Fibroblast of villous mesenchyme (primary cell): ENCODE data around the gene ZBTB20. TPM values are rescaled to one million over a fixed set of nuclear protein-coding genes. Genes with fewer than 3 reads are reported as not detected.

Experiments used
- DNase-seq: peaks from one replicate; pipeline ENCODE4 v3.0.0-alpha.2; 2010; ENCODE audit warnings: low read depth
- H3K4me3 ChIP-seq: 2 replicates; pipeline ENCODE4 v1.5.1; 2011; ENCODE audit warnings: low read depth, mild to moderate bottlenecking, low read length
- total RNA-seq: library from RNA; depleted of rRNA; stranded (reverse); fragments of >200 nt; gene quantifications from 2 replicates; pipeline ENCODE4 v1.2.3, GENCODE V29; 2012
- TF ChIP-seq, protein P1 (sequence below): IDR thresholded peaks from 2 replicates; pipeline ENCODE4 v1.5.1; 2012; ENCODE audit warnings: low read depth, mild to moderate bottlenecking, low read length; ENCODE audit not compliant: insufficient read depth

The ZBTB20 gene
- total RNA-seq, 1 donor: 28.1 TPM

DNA sequence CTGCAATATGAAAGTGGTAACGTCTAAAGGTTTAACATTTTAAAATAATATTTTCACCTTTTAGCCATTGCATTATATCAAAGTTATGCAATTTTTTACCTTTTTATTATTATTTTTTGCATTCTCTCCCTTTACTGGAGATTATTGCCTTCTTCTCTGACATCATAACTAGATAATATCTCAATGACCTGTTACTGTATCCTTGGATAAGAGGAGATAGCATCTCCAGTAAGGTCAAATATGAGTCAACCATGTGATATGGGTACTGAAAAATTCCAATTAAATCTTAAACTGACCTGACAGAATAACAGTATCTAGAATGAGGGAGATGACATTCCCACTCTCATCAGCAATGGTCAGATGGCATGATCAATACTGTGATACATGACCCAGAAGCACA is 108.3 kb downstream of the ZBTB20 start:
- DNase-seq: no peak
- TF ChIP-seq, protein P1, sequence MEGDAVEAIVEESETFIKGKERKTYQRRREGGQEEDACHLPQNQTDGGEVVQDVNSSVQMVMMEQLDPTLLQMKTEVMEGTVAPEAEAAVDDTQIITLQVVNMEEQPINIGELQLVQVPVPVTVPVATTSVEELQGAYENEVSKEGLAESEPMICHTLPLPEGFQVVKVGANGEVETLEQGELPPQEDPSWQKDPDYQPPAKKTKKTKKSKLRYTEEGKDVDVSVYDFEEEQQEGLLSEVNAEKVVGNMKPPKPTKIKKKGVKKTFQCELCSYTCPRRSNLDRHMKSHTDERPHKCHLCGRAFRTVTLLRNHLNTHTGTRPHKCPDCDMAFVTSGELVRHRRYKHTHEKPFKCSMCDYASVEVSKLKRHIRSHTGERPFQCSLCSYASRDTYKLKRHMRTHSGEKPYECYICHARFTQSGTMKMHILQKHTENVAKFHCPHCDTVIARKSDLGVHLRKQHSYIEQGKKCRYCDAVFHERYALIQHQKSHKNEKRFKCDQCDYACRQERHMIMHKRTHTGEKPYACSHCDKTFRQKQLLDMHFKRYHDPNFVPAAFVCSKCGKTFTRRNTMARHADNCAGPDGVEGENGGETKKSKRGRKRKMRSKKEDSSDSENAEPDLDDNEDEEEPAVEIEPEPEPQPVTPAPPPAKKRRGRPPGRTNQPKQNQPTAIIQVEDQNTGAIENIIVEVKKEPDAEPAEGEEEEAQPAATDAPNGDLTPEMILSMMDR: no peak

DNA sequence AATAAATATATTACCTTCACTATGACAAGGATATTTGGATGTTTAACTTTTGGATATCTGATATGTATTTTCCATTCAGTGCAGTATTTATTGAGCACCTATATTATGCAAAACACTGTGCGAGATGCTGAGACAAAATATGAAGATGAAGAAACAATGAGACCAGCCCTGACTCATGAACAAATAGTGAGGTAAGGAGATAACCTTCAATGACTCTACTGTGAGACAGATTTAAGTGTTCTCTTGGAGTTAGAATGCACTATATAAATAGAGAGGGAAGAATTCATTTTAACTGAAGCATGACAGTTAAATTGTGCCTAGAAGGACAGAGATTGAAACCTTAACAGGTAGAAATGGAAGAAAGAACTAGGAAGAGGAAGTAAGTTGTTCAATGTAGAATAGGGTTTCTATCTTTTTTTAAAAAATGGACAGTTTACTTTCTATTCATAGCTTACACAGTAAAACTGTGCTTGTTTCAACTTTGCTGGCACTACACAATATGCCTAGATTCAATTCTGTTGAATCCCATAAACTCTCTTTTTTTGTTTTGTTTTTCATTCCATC is 124.2 kb downstream of the ZBTB20 start:
- no peak for DNase-seq
- H3K4me3 ChIP-seq: no peak overlapping the region
- TF ChIP-seq, protein P1: no peak

More for the DNA sequence above, 108.3 kb downstream of the ZBTB20 start:
- H3K4me3 ChIP-seq: no peak overlapping the region

GRCh38 chr3:115022199-115022598 is 124.9 kb downstream of the ZBTB20 start:
- H3K4me3 ChIP-seq: no peak overlapping the region
- DNase-seq: no peak
- TF ChIP-seq, protein P1: no peak

- no peak overlapping the region for H3K4me3 ChIP-seq
- DNase-seq: no peak
- TF ChIP-seq, protein P1: no peak
Measured at GRCh38 chr3:115021061-115021460, 126.0 kb downstream of the ZBTB20 start.

- TF ChIP-seq, protein P1: no peak
- peak; percentile 4 for DNase-seq
- no peak overlapping the region for H3K4me3 ChIP-seq
Measured at GRCh38 chr3:115019900-115020299, 127.2 kb downstream of the ZBTB20 start.

GRCh38 chr3:115018694-115019093 is 128.4 kb downstream of the ZBTB20 start:
- TF ChIP-seq, protein P1: no peak
- peak; percentile 6 for DNase-seq

GRCh38 chr3:115007966-115008365 is 139.1 kb downstream of the ZBTB20 start:
- DNase-seq: no peak
- TF ChIP-seq, protein P1: no peak
- H3K4me3 ChIP-seq: no peak overlapping the region

More at GRCh38 chr3:115018694-115019093, 128.4 kb downstream of the ZBTB20 start:
- no peak overlapping the region for H3K4me3 ChIP-seq
